Stimulated activated CD4-positive, alpha-beta T cell treated with anti-CD3 and anti-CD28 coated beads, Interleukin-12 subunit alpha, Interleukin-12 subunit beta, amount 100 ng/mL, for 4 hours (primary cell): ENCODE data around the gene GRIK5.
"Not testable (repeated sequence)": the region's sequence is repeated elsewhere in the genome, so short reads cannot be mapped to it uniquely, and the experiment has no call there.

Source experiments
- DNase-seq: peaks from one replicate; pipeline ENCODE4 v3.0.0-alpha.2; 2020

GRIK5 gene

GRCh38 chr19:42005504-42005903 is 64.5 kb downstream of the GRIK5 start:
- no peak for DNase-seq

DNA sequence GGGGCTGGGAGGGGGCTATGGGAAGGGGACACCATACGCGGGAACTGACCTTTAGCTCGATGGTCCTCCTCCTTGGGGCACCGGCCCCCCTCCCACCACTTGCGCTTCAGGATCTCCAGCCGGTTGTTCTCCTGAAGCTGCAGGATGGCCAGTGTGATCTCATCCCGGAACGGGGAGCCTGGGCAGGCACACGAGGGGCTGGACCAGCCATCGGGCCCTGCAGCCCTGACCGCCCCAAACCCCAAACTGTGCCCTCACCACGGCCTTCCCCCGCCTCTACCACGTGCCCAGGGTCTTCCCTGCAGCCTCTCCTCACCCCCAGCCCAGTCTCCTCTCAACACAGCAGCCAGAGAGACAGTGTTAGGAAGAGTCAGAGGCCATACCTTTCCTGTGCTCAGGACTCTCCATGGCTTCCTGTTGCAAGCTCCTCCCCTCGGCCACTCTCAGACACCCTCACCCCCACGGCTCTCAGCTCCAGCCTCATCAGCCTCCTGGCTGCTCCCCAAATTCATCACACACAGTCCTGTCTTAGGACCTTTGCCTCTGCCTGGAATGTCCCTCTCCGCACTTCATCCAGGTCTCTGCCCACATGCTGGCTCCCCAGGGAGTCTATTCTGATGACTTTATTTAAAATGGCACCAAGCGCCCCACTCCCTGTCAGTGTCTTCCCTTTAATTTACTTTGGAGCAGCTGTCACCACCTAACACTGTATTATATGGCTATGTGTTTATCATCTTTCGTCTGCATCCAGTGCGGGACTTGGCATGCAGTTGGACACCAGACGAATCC is 66.3 kb downstream of the GRIK5 start:
- DNase-seq: no peak

DNA sequence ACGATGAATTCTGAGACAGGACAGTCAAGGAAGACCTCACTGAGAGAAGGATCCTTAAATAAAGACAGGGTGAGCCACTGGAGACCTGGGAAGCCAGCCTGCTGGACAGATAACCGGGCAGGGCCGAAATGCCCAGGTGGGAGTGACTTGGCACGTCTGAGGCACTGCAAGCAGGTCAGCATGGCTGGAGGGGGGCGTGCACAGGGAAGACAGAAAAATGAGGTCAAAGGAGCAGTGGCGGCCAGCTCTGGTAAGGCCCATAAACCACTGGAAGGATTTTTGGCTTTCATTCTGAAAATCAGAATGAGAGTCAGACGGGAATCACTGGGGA is 70.2 kb downstream of the GRIK5 start:
- DNase-seq: no peak

- DNase-seq: no peak
These were observed 70.7 kb downstream of the GRIK5 start for GRCh38 chr19:41999071-41999877.

DNA sequence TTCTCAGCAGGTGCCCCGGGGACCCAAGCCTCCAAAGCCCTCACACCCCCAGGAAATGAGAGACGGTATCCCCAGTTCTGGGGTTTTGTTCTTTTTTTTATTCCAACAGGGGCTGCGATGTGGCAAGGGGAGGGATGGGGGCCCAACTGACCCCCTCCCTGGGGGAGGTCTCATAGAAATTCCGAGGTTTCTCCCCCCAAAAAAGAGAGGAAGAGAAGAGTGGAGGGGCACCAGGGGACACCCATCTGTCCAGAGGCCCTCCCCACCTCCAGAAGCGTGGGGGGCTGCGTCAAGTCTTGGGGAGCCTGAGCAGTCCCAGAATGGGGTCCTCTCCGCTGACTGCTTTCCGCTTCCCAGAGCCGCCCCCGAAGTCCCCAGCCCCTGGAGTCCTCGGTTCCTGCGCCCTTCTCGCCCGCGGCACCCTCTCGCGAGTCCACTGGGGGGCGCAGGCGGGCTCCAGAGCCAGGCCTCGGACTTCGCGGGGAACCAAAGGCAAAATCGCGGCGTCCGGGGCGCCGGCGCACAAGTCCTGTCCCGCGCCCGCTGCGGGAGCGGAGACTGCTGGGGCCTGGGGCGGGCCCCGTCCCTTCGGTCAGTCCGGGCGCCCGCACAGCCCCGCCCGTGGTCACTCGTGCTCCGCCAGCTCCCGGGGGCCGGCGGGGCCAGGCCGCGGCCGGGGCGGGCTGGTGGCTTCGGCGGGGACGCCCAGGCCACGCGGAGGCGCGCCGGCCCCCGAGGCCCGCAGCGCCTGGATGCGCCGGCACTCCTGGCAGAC is 71.6 kb downstream of the GRIK5 start:
- DNase-seq: peak; percentile 41

DNA sequence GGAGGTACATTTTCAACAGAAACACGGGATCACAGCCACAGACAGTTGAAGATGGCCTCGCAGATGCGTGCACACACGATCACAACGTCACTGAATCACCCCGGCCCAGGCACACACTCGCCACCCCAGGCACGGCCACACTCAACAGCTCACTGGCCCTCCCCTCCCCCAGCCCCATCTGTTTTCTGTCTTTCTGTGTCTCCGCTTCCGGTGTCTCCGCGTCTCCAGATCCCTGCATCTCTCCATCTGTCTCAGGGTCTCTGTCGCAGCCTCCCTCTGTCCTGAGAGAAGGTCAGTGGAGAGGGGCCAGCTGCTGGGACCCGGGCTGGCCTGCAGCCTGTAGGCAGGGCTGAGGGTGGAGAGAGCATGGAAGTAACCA is 72.2 kb downstream of the GRIK5 start:
- no peak for DNase-seq

DNA sequence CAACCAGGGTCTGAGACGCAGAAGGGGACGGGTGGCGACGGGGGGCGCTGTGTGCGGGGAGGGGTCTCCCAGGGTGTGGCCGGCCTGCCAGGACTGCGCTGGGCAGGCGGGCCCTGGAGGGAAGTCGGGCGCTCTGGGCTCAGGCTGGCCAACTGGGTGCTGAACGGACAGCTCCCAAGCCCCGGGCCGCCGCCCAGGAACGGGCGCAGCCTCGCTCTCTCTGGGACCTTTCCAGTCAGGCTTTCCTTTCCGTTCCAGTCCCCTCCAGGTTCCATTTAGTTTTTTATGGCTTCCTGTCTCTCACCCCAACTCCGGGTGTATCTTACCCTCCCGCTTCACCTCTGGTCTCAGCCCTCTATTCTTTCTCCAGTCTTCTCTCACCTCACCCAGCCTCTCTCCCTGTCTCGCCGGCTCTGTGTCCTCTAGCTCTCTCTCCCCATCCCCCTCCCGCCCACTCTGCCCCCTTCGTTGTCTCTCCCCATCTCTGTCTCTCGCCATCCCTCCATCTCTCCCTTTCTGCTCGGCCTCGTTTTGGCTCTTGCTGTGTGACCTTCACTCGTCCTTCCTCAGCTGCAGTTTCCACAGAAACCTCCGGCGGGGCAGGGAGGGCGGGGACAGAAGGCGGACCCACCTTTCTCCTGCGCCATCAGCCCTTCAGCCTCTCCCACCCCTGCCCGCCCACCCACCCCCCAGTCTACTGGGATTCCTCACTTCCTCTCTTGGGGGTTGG is 72.7 kb downstream of the GRIK5 start:
- DNase-seq: peak; percentile 40

DNA sequence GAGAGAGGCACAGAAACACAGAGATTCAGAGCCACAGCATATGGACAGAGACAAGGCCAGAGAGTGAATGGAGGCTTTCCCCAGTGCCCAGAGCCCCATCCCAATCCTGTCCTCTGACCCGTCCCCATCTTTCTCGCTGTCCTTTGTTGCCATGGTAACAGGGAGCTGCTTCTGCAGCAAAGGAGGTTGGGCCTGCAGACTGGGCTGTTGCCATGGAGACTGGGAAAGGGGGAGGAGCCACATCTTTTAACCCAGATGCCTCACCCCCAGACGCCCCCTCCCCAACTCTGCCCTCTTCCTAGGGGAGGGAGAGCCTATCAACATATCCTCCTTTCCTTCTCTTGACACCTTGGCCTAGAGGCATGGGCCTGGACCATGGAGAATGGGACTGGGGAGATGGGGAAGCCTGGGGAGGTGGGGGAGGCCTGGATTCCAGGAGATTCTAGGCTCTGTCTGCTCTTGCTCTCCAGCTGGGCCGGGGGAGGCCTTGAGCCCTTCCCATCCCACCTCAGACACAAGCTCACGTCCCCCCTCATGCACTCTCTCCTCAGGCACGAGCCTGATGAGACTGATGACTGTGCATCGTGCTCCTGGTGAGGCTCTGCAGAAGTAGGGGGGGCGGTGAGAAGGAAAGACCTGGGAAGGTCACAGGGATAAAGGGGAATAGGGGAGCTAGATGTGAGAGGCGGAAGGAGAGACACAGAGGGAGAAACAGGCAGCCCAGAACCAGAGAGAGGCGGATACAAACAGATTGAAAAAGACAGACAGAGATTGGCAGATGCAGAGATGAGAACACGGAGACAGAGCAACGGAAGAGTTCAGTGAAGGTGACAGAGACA is 73.8 kb downstream of the GRIK5 start:
- no peak for DNase-seq

- no peak for DNase-seq
These were observed 74.7 kb downstream of the GRIK5 start for GRCh38 chr19:41994994-41995958.

GRCh38 chr19:41994521-41994971 is 75.5 kb downstream of the GRIK5 start:
- DNase-seq: no peak

DNA sequence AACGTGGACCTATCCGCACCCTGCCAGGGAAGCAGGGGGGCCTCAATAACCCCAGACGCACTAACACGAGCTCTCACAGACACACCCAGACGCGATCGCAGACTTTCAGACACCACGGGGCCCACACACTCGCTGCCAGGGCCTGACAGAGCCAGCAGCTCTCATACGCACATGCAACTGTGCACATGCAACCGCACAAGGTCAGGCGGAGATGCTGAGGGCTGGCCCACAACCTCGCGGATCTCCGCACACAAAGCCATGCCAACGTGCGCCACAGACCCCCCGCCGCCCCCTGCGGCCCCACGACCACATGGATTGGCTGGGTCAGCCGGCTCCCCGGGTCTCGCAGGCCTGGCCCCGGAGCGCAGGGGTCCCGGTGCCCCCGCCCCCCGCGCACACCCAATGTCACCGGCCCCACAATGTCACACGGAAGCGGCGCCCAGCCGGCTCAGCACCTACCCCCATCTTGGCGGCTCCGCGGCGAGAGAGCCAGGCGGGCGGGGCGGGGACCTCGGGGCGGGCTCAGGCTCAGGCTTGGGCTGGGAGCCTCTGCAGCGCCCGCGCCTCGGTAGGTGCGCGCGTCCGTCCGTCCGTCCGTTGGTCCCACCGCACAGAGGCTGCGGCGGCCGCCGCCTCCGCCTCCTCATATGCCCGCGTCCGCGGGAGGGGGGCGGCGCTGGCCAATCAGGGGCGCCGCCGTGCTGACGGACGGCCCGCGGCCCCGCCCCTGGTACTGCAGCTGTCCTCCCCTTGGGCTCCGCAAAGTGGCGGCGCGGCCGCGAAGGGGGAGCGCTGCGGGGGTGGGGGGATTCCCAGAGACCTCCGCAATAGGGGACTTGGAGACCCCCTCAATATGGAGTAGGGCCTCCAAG is 76.2 kb downstream of the GRIK5 start, which contains the start of gene ATP1A3:
TSS of gene ATP1A3 (minus strand) at position 619 of the 872 bp plus-strand sequence. CDS start at position 465, 154 bp downstream.
- peak; percentile 59 for DNase-seq

DNA sequence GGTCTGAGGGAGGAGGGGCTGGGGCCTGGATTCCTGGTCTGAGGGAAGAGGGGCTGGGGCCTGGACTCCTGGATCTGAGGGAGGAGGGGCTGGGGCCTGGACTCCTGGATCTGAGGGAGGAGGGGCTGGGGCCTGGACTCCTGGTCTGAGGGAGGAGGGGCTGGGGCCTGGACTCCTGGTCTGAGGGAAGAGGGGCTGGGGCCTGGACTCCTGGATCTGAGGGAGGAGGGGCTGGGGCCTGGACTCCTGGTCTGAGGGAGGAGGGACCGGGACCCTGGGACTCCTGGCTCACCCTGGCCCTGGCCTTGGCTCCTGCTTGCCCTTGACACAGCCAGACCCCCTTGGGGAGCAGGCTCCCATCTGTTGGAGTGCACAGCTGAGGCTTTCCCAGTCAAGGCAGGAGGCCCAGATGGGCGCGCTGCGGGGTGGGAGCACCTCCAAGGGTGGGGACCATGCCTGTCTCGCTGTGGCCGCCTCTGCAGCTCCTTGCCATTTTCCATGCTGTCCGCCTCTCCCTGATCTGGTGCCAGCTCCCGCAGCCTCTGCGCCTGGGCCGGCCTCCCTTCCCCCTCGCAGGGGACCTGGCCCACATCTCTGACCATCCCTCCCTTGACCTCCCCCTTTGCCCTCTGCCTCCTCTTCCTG is 78.0 kb downstream of the GRIK5 start:
- not testable (repeated sequence) for DNase-seq

GRCh38 chr19:41991025-41991424 is 79.0 kb downstream of the GRIK5 start:
- no peak for DNase-seq

- no peak for DNase-seq
These were observed 79.4 kb downstream of the GRIK5 start for GRCh38 chr19:41990615-41991014.

GRCh38 chr19:41990028-41990427 is 80.0 kb downstream of the GRIK5 start:
- no peak for DNase-seq

GRCh38 chr19:41988947-41989346 is 81.1 kb downstream of the GRIK5 start:
- DNase-seq: no peak

DNA sequence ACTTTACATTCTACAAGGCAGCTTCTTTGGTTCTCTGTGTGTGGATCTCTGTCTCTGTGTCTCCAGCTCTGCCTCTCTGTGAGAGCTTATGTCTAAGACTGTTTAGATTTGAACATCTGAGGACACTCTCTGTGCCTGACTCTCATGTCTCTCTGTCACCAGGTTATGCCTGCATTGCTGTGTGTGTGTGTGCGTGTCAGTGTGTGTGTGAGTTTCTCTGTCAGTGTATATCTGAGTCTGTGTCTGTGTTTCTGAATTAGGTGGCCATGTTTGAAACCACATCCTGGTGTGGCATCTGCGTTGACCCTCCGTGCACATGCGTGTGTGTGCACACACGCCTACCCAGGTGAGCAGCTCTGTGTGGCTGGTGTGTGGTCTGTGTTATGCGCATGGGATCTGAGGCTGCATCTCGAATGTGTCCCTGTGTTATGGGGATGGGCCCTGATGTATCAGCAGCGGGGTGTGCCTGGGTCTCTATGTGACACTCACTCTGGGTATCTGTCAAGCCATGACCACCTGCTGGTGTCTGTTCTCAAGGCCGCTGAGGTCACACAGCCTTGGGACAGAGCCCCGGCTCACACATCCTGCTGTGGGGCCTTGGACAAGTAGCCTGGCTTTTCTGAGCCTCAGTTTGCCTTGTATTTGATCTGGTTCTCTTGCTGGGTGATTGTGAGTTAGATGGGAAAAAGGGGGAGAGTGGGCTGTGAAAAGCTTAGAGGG is 82.7 kb downstream of the GRIK5 start:
- no peak for DNase-seq

- DNase-seq: no peak
These were observed 85.0 kb downstream of the GRIK5 start for GRCh38 chr19:41984961-41985360.
